H1 (cell line): ENCODE data around the gene KCNIP3. TPM values are rescaled to one million over a fixed set of nuclear protein-coding genes. Genes with fewer than 3 reads are reported as not detected.

ENCODE experiments used
- CTCF ChIA-PET: fragments of 300-600 bp; sonication (Branson Sonifier 250); formaldehyde crosslinking; loops from one replicate; lab custom pipeline; 2021; ENCODE audit not compliant: partially characterized antibody; lab: Charles Lee
- POLR2A ChIA-PET: fragments of 300-600 bp; sonication (Branson Sonifier 250); formaldehyde crosslinking; loops from one replicate; lab custom pipeline; 2021; ENCODE audit warnings: inconsistent platforms; ENCODE audit not compliant: partially characterized antibody; lab: Charles Lee
- DNase-seq, 2 experiments: peaks; one replicate each; pipeline versions ENCODE4 v3.0.0 to v3.0.0-alpha.2; 2010 to 2022; ENCODE audit warnings: low spot score in 2 of 2, low read depth in 1 of 2, mixed read lengths in 1 of 2
- FAIRE-seq: peaks from 2 replicates; lab custom pipeline; 2011; peaks lifted over from hg19 to GRCh38; lab: Jason Lieb, UNC
- H2AFZ ChIP-seq: 2 replicates; pipeline ENCODE4 v1.8.1; 2012; ENCODE audit warnings: low read length, inconsistent platforms
- H2AK5ac ChIP-seq: 2 replicates; pipeline ENCODE4 v1.6.1; 2013; ENCODE audit warnings: low read depth, low read length
- H2BK120ac ChIP-seq: replicated peaks from 2 replicates; pipeline ENCODE3; 2013; ENCODE audit warnings: low read depth, low read length, inconsistent platforms
- H2BK12ac ChIP-seq: 2 replicates; pipeline ENCODE4 v1.6.1; 2013; ENCODE audit warnings: low read depth, low read length
- H2BK15ac ChIP-seq: 2 replicates; pipeline ENCODE4 v1.6.1; 2013; ENCODE audit warnings: low read length
- H2BK20ac ChIP-seq: 2 replicates; pipeline ENCODE4 v1.6.1; 2013; ENCODE audit warnings: low read length
- H2BK5ac ChIP-seq: 2 replicates; pipeline ENCODE4 v1.6.1; 2013; ENCODE audit warnings: low read depth, low read length
- H3K14ac ChIP-seq: 2 replicates; pipeline ENCODE4 v1.6.1; 2013; ENCODE audit warnings: inconsistent platforms; ENCODE audit not compliant: insufficient read length
- H3K18ac ChIP-seq: 2 replicates; pipeline ENCODE4 v1.6.1; 2013; ENCODE audit warnings: low read length; ENCODE audit errors: extremely low read depth
- H3K23ac ChIP-seq: 2 replicates; pipeline ENCODE4 v1.6.1; 2013; ENCODE audit warnings: inconsistent platforms; ENCODE audit not compliant: insufficient read length
- H3K23me2 ChIP-seq: 2 replicates; pipeline ENCODE4 v1.6.1; 2013; ENCODE audit warnings: low read depth, low read length
- H3K27ac ChIP-seq: 2 replicates; pipeline ENCODE4 v1.6.1; 2011; ENCODE audit warnings: low read depth, low read length, inconsistent platforms
- H3K27me3 ChIP-seq, 4 experiments: replicated peaks in 1 of 4; 1 replicate in 1 of 4; 2 replicates in 3 of 4; pipeline versions ENCODE4 v1.6.1 to v1.8.1; 2011 to 2013; ENCODE audit warnings: low read length in 3 of 4, mild to moderate bottlenecking in 3 of 4, inconsistent platforms in 2 of 4, mixed read lengths in 2 of 4, moderate library complexity in 1 of 4; ENCODE audit not compliant: control insufficient read depth in 3 of 4, insufficient read depth in 3 of 4; ENCODE audit errors: extremely low read depth in 1 of 4
- H3K36me3 ChIP-seq, 4 experiments: 2 replicates each; pipeline versions ENCODE4 v1.6.1 to v1.8.1; 2011 to 2013; ENCODE audit warnings: mild to moderate bottlenecking in 4 of 4, low read length in 3 of 4, moderate library complexity in 2 of 4, control low read depth in 1 of 4, inconsistent platforms in 1 of 4; ENCODE audit not compliant: insufficient read depth in 4 of 4, control insufficient read depth in 2 of 4
- H3K4ac ChIP-seq: replicated peaks from 2 replicates; pipeline ENCODE3; 2013; ENCODE audit warnings: low read length, low read depth, mixed read lengths, inconsistent platforms; ENCODE audit not compliant: insufficient read length
- H3K4me1 ChIP-seq, 4 experiments: replicated peaks in 1 of 4; 1 replicate in 1 of 4; 2 replicates in 3 of 4; pipeline versions ENCODE4 v1.6.1 to v1.8.1; 2011 to 2013; ENCODE audit warnings: low read length in 3 of 4, inconsistent platforms in 2 of 4, mixed read lengths in 1 of 4; ENCODE audit not compliant: insufficient read depth in 4 of 4, control insufficient read depth in 3 of 4
- H3K4me2 ChIP-seq, 2 experiments: 2 replicates each; pipeline versions ENCODE4 v1.6.1 to v1.8.1; 2011 to 2013; ENCODE audit warnings: low read depth in 2 of 2, low read length in 2 of 2, control low read depth in 1 of 2, inconsistent platforms in 1 of 2, mild to moderate bottlenecking in 1 of 2; ENCODE audit not compliant: insufficient read depth in 1 of 2
- H3K4me3 ChIP-seq, 4 experiments: fragments of 200-600, 300-600 bp in 1 of 4; sonication (generic), shearing (Covaris generic), sonication (Bioruptor Twin) in 1 of 4; 2 replicates each; pipeline versions ENCODE4 v1.5.1 to v1.8.1; 2011 to 2016; ENCODE audit warnings: low read length in 4 of 4, low read depth in 3 of 4, control low read depth in 2 of 4, inconsistent platforms in 2 of 4, mild to moderate bottlenecking in 2 of 4, mixed read lengths in 1 of 4, moderate library complexity in 1 of 4; ENCODE audit not compliant: insufficient read depth in 2 of 4; ENCODE audit errors: extremely low read depth in 1 of 4
- H3K56ac ChIP-seq: replicated peaks from 2 replicates; pipeline ENCODE3; 2013; ENCODE audit warnings: low read depth, mild to moderate bottlenecking, mixed read lengths, low read length, inconsistent platforms; ENCODE audit not compliant: insufficient read length
- H3K79me1 ChIP-seq: 2 replicates; pipeline ENCODE4 v1.6.1; 2013; ENCODE audit warnings: low read depth, low read length, control low read depth
- H3K79me2 ChIP-seq, 2 experiments: 2 replicates each; pipeline versions ENCODE4 v1.6.1 to v1.8.1; 2012 to 2013; ENCODE audit warnings: low read length in 2 of 2, mild to moderate bottlenecking in 2 of 2, inconsistent platforms in 1 of 2; ENCODE audit not compliant: insufficient read depth in 2 of 2, control insufficient read depth in 1 of 2
- H3K9ac ChIP-seq, 4 experiments: replicated peaks in 1 of 4; 1 replicate in 1 of 4; 2 replicates in 3 of 4; pipeline versions ENCODE4 v1.6.1 to v1.8.1; 2011 to 2013; ENCODE audit warnings: low read depth in 3 of 4, low read length in 3 of 4, control low read depth in 2 of 4, mild to moderate bottlenecking in 2 of 4, moderate library complexity in 2 of 4, inconsistent platforms in 1 of 4; ENCODE audit errors: extremely low read depth in 1 of 4
- H3K9me3 ChIP-seq, 2 experiments: 2 replicates each; pipeline versions ENCODE4 v1.6.1 to v1.8.1; 2012 to 2013; ENCODE audit warnings: mild to moderate bottlenecking in 2 of 2, moderate library complexity in 2 of 2, control low read depth in 1 of 2, inconsistent platforms in 1 of 2, low read depth in 1 of 2, low read length in 1 of 2, mixed read lengths in 1 of 2; ENCODE audit not compliant: insufficient read depth in 2 of 2
- H4K20me1 ChIP-seq, 2 experiments: replicated peaks in 1 of 2; 2 replicates each; pipeline versions ENCODE3 to v1.8.1; 2011 to 2013; ENCODE audit warnings: inconsistent platforms in 2 of 2, low read length in 2 of 2, mild to moderate bottlenecking in 1 of 2; ENCODE audit not compliant: insufficient read depth in 2 of 2, control insufficient read depth in 1 of 2
- H4K5ac ChIP-seq: 2 replicates; pipeline ENCODE4 v1.6.1; 2013; ENCODE audit warnings: low read length, low read depth, mixed read lengths, inconsistent platforms; ENCODE audit not compliant: insufficient read length
- H4K8ac ChIP-seq: 2 replicates; pipeline ENCODE4 v1.8.0; 2013; ENCODE audit warnings: mild to moderate bottlenecking, moderate library complexity, low read length, inconsistent platforms; ENCODE audit not compliant: insufficient read depth; ENCODE audit errors: extremely low read depth
- H4K91ac ChIP-seq: replicated peaks from 2 replicates; pipeline ENCODE3; 2013; ENCODE audit warnings: low read length, mixed read lengths, inconsistent platforms; ENCODE audit not compliant: insufficient read length
- ASH2L ChIP-seq: fragments of 200-600, 300-600 bp; sonication (generic); IDR thresholded peaks from one replicate; pipeline ENCODE4 v1.7.1; 2017; ENCODE audit warnings: low read length
- CHD1 ChIP-seq: IDR thresholded peaks from 2 replicates; pipeline ENCODE4 v1.6.1; 2012; ENCODE audit warnings: low read depth, low read length, improper control_type of control experiment
- WGBS, 2 experiments: shearing (Covaris generic) in 1 of 2; methylation state at CpG; one replicate each; pipeline versions ENCODE4 v1.1.6 to v1.1.7; 2013 to 2015; ENCODE audit warnings: low lambda C conversion rate in 2 of 2, mixed read lengths in 2 of 2, inconsistent platforms in 1 of 2, low coverage in 1 of 2, missing lambda C conversion rate in 1 of 2; ENCODE audit not compliant: insufficient replicate concordance in 2 of 2, insufficient coverage in 1 of 2, insufficient read length in 1 of 2; ENCODE audit errors: extremely low coverage in 1 of 2, missing lambda C conversion rate in 1 of 2; 5-methylcytosine and 5-hydroxymethylcytosine counted together
- polyA plus RNA-seq, 7 experiments: library from polyadenylated mRNA; depleted of rRNA in 3 of 7; stranded (reverse) in 5 of 7; unstranded in 2 of 7; fragments of >200 nt in 5 of 7; fragments of 200-250 nt in 2 of 7; gene quantifications; 1 replicate in 5 of 7; 2 replicates in 1 of 7; 4 replicates in 1 of 7; pipeline versions ENCODE4 v1.2.1 to v1.2.3, GENCODE V29; 2011 to 2013; ENCODE audit warnings: missing spikeins in 2 of 7, mixed read lengths in 2 of 7
- total RNA-seq: library from RNA; stranded (reverse); fragmentation: NEBNext Ultra II Directional; extraction: Animal tissue kit (Norgen Biotek cat#: 25700); gene quantifications from 2 replicates; pipeline ENCODE4 v1.2.1, GENCODE V29; 2021

The KCNIP3 gene
- total and polyA plus RNA-seq, 2 of the 8 experiments (the other 6 are each of a cell fraction or from before 2014, with no cell fraction given): 0.33 to 1.9 TPM

- H4K5ac ChIP-seq: no peak overlapping the region
- no peaks in the 10 kb centered on the region for H4K20me1 ChIP-seq
- H3K4ac ChIP-seq: no peak overlapping the region
- H2BK20ac ChIP-seq: no peak overlapping the region
- H2AFZ ChIP-seq: no peak overlapping the region
- H3K14ac ChIP-seq: no peak overlapping the region
- FAIRE-seq (no peak), DNase-seq (no peak)
- no peak overlapping the region for H2BK120ac ChIP-seq
- H3K4me1 ChIP-seq: peaks cover 0 to 4% (median 0%) of the 10 kb centered on the region in 4 experiments; a peak in 1 of 7 replicates
- H2BK5ac ChIP-seq: no peak overlapping the region
- no peak overlapping the region for H3K4me3 ChIP-seq
- H4K91ac ChIP-seq: no peak overlapping the region
- no peaks in the 10 kb centered on the region for H3K36me3 ChIP-seq
- TF ChIP-seq CHD1 (no peak), ASH2L (no peak)
- no peak overlapping the region for H3K23ac ChIP-seq
- CTCF ChIA-PET: no interaction called here
- H3K9ac ChIP-seq: no peak overlapping the region
- POLR2A ChIA-PET: no interaction called here
- H2BK12ac ChIP-seq: no peak overlapping the region
- H2BK15ac ChIP-seq: no peak overlapping the region
- 80% methylated on average over 7 of the region's 8 CpGs; no CpG with 5 or more reads in 1 of the 2 experiments for WGBS, 2 experiments
- no peak overlapping the region for H3K56ac ChIP-seq
- H3K27ac ChIP-seq: no peak overlapping the region
- no peaks in the 10 kb centered on the region for H3K23me2 ChIP-seq
- H3K9me3 ChIP-seq: peaks cover 58 to 83% of the 10 kb centered on the region in 2 experiments
- H3K18ac ChIP-seq: no peak overlapping the region
- no peaks in the 10 kb centered on the region for H3K79me1 ChIP-seq
- H4K8ac ChIP-seq: no peak overlapping the region
- H2AK5ac ChIP-seq: no peak overlapping the region
- H3K79me2 ChIP-seq: no peaks in the 10 kb centered on the region
- no peak overlapping the region for H3K4me2 ChIP-seq
- H3K27me3 ChIP-seq: no peaks in the 10 kb centered on the region
These were observed 75.7 kb downstream of the KCNIP3 start for GRCh38 chr2:95372845-95373244.
